ENCODE measurements around the gene DAPK1.

Gene DAPK1

GRCh38 chr9:87620731-87621322, 123.2 kb downstream of the DAPK1 start:
- in situ Hi-C loops (cut with MboI; ENCODE audit: low pct_unique_long_range_greater_than_20kb, low sequenced_read_pairs): no loop called here

GRCh38 chr9:87622098-87622497, 124.4 kb downstream of the DAPK1 start:
- DNase-seq: no peak
- in situ Hi-C loops (cut with MboI; ENCODE audit: low pct_unique_long_range_greater_than_20kb, low sequenced_read_pairs): no loop called here

More at GRCh38 chr9:87620731-87621322, 123.2 kb downstream of the DAPK1 start:
- DNase-seq: no peak

- in situ Hi-C loops (cut with MboI; ENCODE audit: low pct_unique_long_range_greater_than_20kb, low sequenced_read_pairs): no loop called here
- no peak for DNase-seq
Measured at GRCh38 chr9:87622923-87623322, 125.3 kb downstream of the DAPK1 start.

- in situ Hi-C loops (cut with MboI; ENCODE audit: low pct_unique_long_range_greater_than_20kb, low sequenced_read_pairs): no loop called here
- DNase-seq: no peak
Measured at GRCh38 chr9:87628346-87628745, 130.7 kb downstream of the DAPK1 start.

- in situ Hi-C loops (cut with MboI; ENCODE audit: low pct_unique_long_range_greater_than_20kb, low sequenced_read_pairs): no loop called here
- DNase-seq: no peak
Measured at GRCh38 chr9:87629104-87629503, 131.4 kb downstream of the DAPK1 start.

- no peak for DNase-seq
- in situ Hi-C loops (cut with MboI; ENCODE audit: low pct_unique_long_range_greater_than_20kb, low sequenced_read_pairs): no loop called here
Measured at GRCh38 chr9:87630266-87630665, 132.6 kb downstream of the DAPK1 start.

- in situ Hi-C loops (cut with MboI; ENCODE audit: low pct_unique_long_range_greater_than_20kb, low sequenced_read_pairs): no loop called here
Measured at GRCh38 chr9:87630846-87631245, 133.2 kb downstream of the DAPK1 start.

GRCh38 chr9:87635656-87636501, 138.2 kb downstream of the DAPK1 start:
- no peak for DNase-seq
- in situ Hi-C loops (cut with MboI; ENCODE audit: low pct_unique_long_range_greater_than_20kb, low sequenced_read_pairs): no loop called here

More at GRCh38 chr9:87630846-87631245, 133.2 kb downstream of the DAPK1 start:
- DNase-seq: no peak

- in situ Hi-C loops (cut with MboI; ENCODE audit: low pct_unique_long_range_greater_than_20kb, low sequenced_read_pairs): no loop called here
- no peak for DNase-seq
Measured at GRCh38 chr9:87638292-87638691, 140.6 kb downstream of the DAPK1 start.

GRCh38 chr9:87639949-87640348, 142.3 kb downstream of the DAPK1 start:
- in situ Hi-C loops (cut with MboI; ENCODE audit: low pct_unique_long_range_greater_than_20kb, low sequenced_read_pairs): no loop called here
- no peak for DNase-seq

- in situ Hi-C loops (cut with MboI; ENCODE audit: low pct_unique_long_range_greater_than_20kb, low sequenced_read_pairs): no loop called here
Measured at GRCh38 chr9:87640385-87640795, 142.7 kb downstream of the DAPK1 start.

GRCh38 chr9:87641067-87641466, 143.4 kb downstream of the DAPK1 start:
- in situ Hi-C loops (cut with MboI; ENCODE audit: low pct_unique_long_range_greater_than_20kb, low sequenced_read_pairs): no loop called here
- DNase-seq: no peak

More at GRCh38 chr9:87640385-87640795, 142.7 kb downstream of the DAPK1 start:
- no peak for DNase-seq

- in situ Hi-C loops (cut with MboI; ENCODE audit: low pct_unique_long_range_greater_than_20kb, low sequenced_read_pairs): no loop called here
Measured at GRCh38 chr9:87642330-87643106, 144.9 kb downstream of the DAPK1 start.

GRCh38 chr9:87643107-87643650, 145.5 kb downstream of the DAPK1 start:
- no peak for DNase-seq
- in situ Hi-C loops (cut with MboI; ENCODE audit: low pct_unique_long_range_greater_than_20kb, low sequenced_read_pairs): no loop called here

More at GRCh38 chr9:87642330-87643106, 144.9 kb downstream of the DAPK1 start:
- no peak for DNase-seq

GRCh38 chr9:87643778-87644570, 146.3 kb downstream of the DAPK1 start:
- in situ Hi-C loops (cut with MboI; ENCODE audit: low pct_unique_long_range_greater_than_20kb, low sequenced_read_pairs): no loop called here
- DNase-seq: no peak

- in situ Hi-C loops (cut with MboI; ENCODE audit: low pct_unique_long_range_greater_than_20kb, low sequenced_read_pairs): no loop called here
- no peak for DNase-seq
Measured at GRCh38 chr9:87644659-87645058, 147.0 kb downstream of the DAPK1 start.

GRCh38 chr9:87646546-87646945, 148.9 kb downstream of the DAPK1 start:
- no peak for DNase-seq
- in situ Hi-C loops (cut with MboI; ENCODE audit: low pct_unique_long_range_greater_than_20kb, low sequenced_read_pairs): no loop called here

GRCh38 chr9:87647114-87647513, 149.4 kb downstream of the DAPK1 start:
- in situ Hi-C loops (cut with MboI; ENCODE audit: low pct_unique_long_range_greater_than_20kb, low sequenced_read_pairs): no loop called here
- DNase-seq: no peak

- DNase-seq: no peak
- in situ Hi-C loops (cut with MboI; ENCODE audit: low pct_unique_long_range_greater_than_20kb, low sequenced_read_pairs): no loop called here
Measured at GRCh38 chr9:87648606-87649005, 150.9 kb downstream of the DAPK1 start.
